ENCODE measurements around the gene DRAM1.

DNA sequence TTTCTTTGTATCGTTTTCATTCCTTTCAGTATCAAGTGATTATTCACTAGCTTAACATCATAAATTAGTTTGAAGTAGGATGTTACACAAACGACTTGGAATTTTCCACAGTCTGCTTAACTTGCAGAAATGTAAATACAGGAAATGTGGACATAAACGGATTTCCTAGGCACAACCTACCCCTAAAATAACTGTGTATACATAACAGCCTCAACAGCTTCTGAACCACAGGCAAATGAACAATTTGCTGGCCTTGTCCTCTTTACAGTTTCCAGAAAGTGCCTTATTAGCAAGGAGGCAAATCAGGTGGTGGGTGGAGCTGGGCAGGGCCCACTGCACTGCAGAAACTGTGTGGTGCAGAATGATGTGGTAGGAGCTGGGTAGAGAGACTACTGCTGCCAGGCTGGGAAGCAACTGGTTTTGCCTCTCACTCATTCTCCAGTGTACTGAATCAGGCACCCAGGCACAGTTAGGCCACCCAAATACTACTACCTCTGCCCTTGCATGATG, 14.1 kb downstream of the DRAM1 start:
- TF ChIP-seq YY1 (IDR thresholded peaks at IDR 0.05; ENCODE audit: low read depth), result no peak
- no peak for TF ChIP-seq CEBPB (IDR thresholded peaks at IDR 0.05)
- no peak for TF ChIP-seq EP300 (IDR thresholded peaks at IDR 0.05; ENCODE audit: borderline replicate concordance)
- TF ChIP-seq, protein P1, sequence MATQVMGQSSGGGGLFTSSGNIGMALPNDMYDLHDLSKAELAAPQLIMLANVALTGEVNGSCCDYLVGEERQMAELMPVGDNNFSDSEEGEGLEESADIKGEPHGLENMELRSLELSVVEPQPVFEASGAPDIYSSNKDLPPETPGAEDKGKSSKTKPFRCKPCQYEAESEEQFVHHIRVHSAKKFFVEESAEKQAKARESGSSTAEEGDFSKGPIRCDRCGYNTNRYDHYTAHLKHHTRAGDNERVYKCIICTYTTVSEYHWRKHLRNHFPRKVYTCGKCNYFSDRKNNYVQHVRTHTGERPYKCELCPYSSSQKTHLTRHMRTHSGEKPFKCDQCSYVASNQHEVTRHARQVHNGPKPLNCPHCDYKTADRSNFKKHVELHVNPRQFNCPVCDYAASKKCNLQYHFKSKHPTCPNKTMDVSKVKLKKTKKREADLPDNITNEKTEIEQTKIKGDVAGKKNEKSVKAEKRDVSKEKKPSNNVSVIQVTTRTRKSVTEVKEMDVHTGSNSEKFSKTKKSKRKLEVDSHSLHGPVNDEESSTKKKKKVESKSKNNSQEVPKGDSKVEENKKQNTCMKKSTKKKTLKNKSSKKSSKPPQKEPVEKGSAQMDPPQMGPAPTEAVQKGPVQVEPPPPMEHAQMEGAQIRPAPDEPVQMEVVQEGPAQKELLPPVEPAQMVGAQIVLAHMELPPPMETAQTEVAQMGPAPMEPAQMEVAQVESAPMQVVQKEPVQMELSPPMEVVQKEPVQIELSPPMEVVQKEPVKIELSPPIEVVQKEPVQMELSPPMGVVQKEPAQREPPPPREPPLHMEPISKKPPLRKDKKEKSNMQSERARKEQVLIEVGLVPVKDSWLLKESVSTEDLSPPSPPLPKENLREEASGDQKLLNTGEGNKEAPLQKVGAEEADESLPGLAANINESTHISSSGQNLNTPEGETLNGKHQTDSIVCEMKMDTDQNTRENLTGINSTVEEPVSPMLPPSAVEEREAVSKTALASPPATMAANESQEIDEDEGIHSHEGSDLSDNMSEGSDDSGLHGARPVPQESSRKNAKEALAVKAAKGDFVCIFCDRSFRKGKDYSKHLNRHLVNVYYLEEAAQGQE (IDR thresholded peaks at IDR 0.05; ENCODE audit: low read depth), result no peak
- no peak for TF ChIP-seq USF1 (IDR thresholded peaks at IDR 0.05)
- no peak for TF ChIP-seq TAF1 (IDR thresholded peaks at IDR 0.05; ENCODE audit: low read depth)
- no peak for TF ChIP-seq RAD21 (IDR thresholded peaks at IDR 0.05; ENCODE audit: low read depth)
- no peak for TF ChIP-seq FOXM1 (IDR thresholded peaks at IDR 0.05; ENCODE audit: borderline replicate concordance, low read depth)
- no peak for TF ChIP-seq EGR1 (IDR thresholded peaks at IDR 0.05)
- no peak for TF ChIP-seq CREB1 (IDR thresholded peaks at IDR 0.05; ENCODE audit: low read depth)
- no peak for TF ChIP-seq TEAD4 (IDR thresholded peaks at IDR 0.05)
- TF ChIP-seq NFIC (IDR thresholded peaks at IDR 0.05), result no peak
- no peak for TF ChIP-seq MAX (IDR thresholded peaks at IDR 0.05)

Measured in Ishikawa (cell line).